ENCODE results near the gene PPP2R2C. TPM values are rescaled to one million over a fixed set of nuclear protein-coding genes. Genes with fewer than 3 reads are reported as not detected.

PPP2R2C gene
- total RNA-seq, 6 experiments from 2014 or later = 0.12 to 0.27 TPM; not detected in 4

DNA sequence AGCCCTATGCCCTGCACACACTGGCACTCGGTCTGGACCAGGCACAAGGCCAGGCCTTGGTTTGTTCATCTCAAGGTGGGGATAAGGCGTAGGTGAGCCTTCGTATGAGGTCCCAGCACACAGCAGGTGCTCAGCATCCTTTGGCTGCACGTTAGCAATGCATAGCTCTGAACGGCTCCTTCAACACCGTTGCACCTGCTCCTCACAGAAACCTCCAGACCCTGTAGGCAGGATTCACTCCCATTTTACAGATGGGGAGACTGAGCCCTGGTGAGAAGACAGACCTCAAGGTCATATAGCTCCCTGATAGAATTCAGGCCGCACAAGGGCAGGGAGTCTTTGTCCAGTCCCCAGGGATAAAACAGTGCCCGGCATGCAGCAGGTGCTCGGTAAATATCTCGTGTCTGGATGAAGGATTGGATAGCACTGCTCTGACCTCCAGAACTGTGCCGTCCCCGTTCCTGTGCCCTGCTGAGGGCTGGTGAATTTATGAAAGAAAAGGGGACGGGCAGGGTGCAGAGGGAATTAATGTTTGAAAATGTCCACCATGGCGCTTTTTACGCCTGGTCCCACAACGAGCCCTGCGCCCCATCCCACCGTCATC is 2.4 kb downstream of the PPP2R2C start:
- Histone ChIP-seq H3K4me3 (peak overlapping the region in 1 of 3 donors; percentile 46), H3K27me3 (peaks cover 0 to 8% of the 10 kb centered on the region in 2 donors), H3K9me3 (no peaks in the 10 kb centered on the region), H3K36me3 (no peaks in the 10 kb centered on the region), H3K27ac (no peak overlapping the region), H3K4me1 (peaks cover 0 to 12% (median 0%) of the 10 kb centered on the region in 4 donors)
- DNase-seq = peak in 1 of 3 donors; percentile 26
- ATAC-seq = no peak
- 37% methylated on average over 11 of the region's 18 CpGs for WGBS (ENCODE audit: insufficient coverage, low coverage, low lambda C conversion rate, missing lambda C conversion rate)
- TF ChIP-seq, protein P1, sequence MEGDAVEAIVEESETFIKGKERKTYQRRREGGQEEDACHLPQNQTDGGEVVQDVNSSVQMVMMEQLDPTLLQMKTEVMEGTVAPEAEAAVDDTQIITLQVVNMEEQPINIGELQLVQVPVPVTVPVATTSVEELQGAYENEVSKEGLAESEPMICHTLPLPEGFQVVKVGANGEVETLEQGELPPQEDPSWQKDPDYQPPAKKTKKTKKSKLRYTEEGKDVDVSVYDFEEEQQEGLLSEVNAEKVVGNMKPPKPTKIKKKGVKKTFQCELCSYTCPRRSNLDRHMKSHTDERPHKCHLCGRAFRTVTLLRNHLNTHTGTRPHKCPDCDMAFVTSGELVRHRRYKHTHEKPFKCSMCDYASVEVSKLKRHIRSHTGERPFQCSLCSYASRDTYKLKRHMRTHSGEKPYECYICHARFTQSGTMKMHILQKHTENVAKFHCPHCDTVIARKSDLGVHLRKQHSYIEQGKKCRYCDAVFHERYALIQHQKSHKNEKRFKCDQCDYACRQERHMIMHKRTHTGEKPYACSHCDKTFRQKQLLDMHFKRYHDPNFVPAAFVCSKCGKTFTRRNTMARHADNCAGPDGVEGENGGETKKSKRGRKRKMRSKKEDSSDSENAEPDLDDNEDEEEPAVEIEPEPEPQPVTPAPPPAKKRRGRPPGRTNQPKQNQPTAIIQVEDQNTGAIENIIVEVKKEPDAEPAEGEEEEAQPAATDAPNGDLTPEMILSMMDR (IDR thresholded peaks at IDR 0.05) = no peak
- TF ChIP-seq POLR2A (IDR thresholded peaks at IDR 0.05) = no peak
- intact Hi-C loops (cut with DNase I) = no loop called here

DNA sequence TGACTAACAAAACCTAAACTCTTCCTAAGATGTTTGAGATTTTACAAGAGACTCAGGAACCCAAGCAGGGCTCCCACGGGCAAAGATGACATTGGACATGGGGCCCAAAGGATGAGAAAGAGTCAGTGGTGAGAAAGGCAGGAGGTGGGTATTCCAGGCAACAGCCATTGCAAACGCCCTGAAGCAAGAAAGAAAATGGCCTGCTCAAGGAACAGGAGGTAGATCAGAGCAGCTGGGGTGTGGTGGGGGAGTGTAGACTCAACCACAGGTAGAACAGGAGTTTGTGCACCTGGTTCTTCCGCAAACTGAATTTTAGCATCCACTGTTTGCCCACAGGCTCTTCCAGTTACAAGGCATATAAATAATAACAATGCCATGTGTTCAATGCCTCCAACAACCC is 3.3 kb downstream of the PPP2R2C start:
- intact Hi-C loops (cut with DNase I) = no loop called here
- TF ChIP-seq POLR2A (IDR thresholded peaks at IDR 0.05) = no peak
- TF ChIP-seq, protein P1 (IDR thresholded peaks at IDR 0.05) = no peak
- Histone ChIP-seq H3K4me3 (no peak overlapping the region), H3K4me1 (peaks cover 0 to 12% (median 0%) of the 10 kb centered on the region in 4 donors), H3K36me3 (no peaks in the 10 kb centered on the region), H3K27ac (no peak overlapping the region), H3K9me3 (no peaks in the 10 kb centered on the region), H3K27me3 (peaks cover 0 to 8% of the 10 kb centered on the region in 2 donors)
- DNase-seq (peak in 1 of 3 donors; percentile 6), ATAC-seq (no peak)
- WGBS (ENCODE audit: insufficient coverage, low coverage, low lambda C conversion rate, missing lambda C conversion rate) = 24% methylated on average over 3 of the region's 3 CpGs

DNA sequence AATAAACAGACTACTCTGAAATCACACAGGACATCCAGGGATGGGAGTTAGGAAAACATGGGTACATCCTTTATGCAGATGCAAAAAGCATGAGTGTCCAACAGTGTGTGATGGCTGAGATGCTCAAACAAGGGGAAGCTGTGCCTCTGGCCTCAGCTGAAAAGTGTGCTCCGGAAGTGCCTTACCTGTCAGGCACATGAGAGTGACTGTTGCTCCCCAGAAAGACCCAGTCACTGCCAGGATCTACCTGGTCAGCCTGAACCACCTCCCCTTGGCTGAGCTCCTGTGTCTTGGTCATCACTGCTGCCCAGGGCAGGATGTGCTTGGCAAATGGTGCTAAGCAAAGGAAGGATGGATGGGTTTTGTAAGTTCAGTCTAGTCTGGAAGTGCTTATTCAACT is 4.0 kb downstream of the PPP2R2C start:
- no peak overlapping the region for H3K4me3 ChIP-seq
- no peak for TF ChIP-seq POLR2A (IDR thresholded peaks at IDR 0.05)
- TF ChIP-seq, protein P1 (IDR thresholded peaks at IDR 0.05) = no peak
- no peak for ATAC-seq
- H3K4me1 ChIP-seq = peaks cover 0 to 12% (median 0%) of the 10 kb centered on the region in 4 donors
- H3K36me3 ChIP-seq = no peaks in the 10 kb centered on the region
- no CpG with 5 or more reads among the region's 1 CpG for WGBS (ENCODE audit: insufficient coverage, low coverage, low lambda C conversion rate, missing lambda C conversion rate)
- intact Hi-C loops (cut with DNase I) = no loop called here
- H3K27me3 ChIP-seq = peaks cover 0 to 8% of the 10 kb centered on the region in 2 donors
- H3K9me3 ChIP-seq = no peaks in the 10 kb centered on the region
- H3K27ac ChIP-seq = no peak overlapping the region
- peak in 1 of 3 donors; percentile 8 for DNase-seq

DNA sequence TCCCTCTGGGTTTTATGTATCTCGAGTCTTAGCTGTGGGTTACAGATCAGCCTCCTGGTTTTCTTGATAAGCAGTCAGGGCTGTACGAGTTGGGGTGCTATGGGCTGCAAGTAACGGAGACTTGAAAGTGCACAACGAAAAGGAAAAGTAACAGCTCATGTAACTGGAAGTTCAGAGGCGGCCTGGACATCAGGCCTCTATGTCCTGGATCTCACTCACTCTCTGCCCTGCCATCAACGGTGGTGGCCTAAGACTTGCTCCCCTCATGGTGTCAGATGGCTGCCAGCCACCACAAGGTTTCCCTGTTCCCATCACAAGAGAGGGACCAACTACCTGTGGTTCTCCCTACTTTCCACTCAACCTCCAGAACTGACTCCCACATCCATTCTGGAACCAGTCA is 4.8 kb downstream of the PPP2R2C start:
- TF ChIP-seq, protein P1 (IDR thresholded peaks at IDR 0.05) = no peak
- TF ChIP-seq POLR2A (IDR thresholded peaks at IDR 0.05) = no peak
- 44% methylated on average over 4 of the region's 6 CpGs for WGBS (ENCODE audit: insufficient coverage, low coverage, low lambda C conversion rate, missing lambda C conversion rate)
- peaks cover 0 to 12% (median 0%) of the 10 kb centered on the region in 4 donors for H3K4me1 ChIP-seq
- no peak overlapping the region for H3K4me3 ChIP-seq
- H3K36me3 ChIP-seq = no peaks in the 10 kb centered on the region
- peak in 1 of 3 donors; percentile 25 for DNase-seq
- H3K9me3 ChIP-seq = no peaks in the 10 kb centered on the region
- H3K27ac ChIP-seq = no peak overlapping the region
- intact Hi-C loops (cut with DNase I) = no loop called here
- ATAC-seq = no peak
- H3K27me3 ChIP-seq = peaks cover 0 to 8% of the 10 kb centered on the region in 2 donors

Measured in right lobe of liver (tissue), 6 donors.